Measurements from ENCODE around the gene KLHL24.
"Not testable (repeated sequence)": the region's sequence is repeated elsewhere in the genome, so short reads cannot be mapped to it uniquely, and the experiment has no call there.

Gene KLHL24

DNA sequence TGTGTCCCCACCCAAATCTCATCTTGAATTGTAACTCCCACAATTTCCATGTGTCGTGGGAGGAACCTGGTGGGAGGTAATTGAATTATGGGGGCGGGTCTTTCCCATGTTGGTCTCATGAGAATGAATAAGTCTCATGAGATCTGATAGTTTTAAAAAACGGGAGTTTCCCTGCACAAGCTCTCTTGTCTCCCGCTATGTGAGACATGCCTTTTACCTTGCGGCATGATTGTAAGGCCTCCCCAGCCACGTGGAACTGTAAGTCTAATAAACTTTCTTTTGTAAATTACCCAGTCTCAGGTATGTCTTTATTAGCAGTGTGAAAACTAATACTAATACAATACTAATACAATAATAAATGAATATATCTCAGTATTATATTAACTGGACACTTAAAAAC lies 52.3 kb downstream of the KLHL24 start:
- TF ChIP-seq ZNF501 (tag by site-specific recombination; IDR thresholded peaks at IDR 0.05) (no peak), ZBTB8A (tag by site-specific recombination; IDR thresholded peaks at IDR 0.05) (no peak), ZNF837 (tag by site-specific recombination; IDR thresholded peaks at IDR 0.05) (no peak)
- H3K9me3 ChIP-seq (ENCODE audit: control insufficient read depth, insufficient read depth, low read depth, low read length): no peaks in the 10 kb centered on the region
- POLR2A ChIA-PET: no interaction called here
- H3K27ac ChIP-seq (ENCODE audit: extremely low read depth, low read depth, low read length): no peak overlapping the region
- H3K4me3 ChIP-seq (ENCODE audit: low read depth, low read length): no peak overlapping the region
- no peaks in the 10 kb centered on the region for H3K4me1 ChIP-seq (ENCODE audit: control insufficient read depth, insufficient read depth, low read length)
- CTCF ChIA-PET: interaction anchor here (0.8 kb wide), 1 partner anchor 49 kb away, joined by 3 read pairs; no protein-coding TSS in a partner anchor
- no peaks in the 10 kb centered on the region for H3K36me3 ChIP-seq (ENCODE audit: control insufficient read depth in 2 of 2, insufficient read depth in 1 of 2, low read length in 2 of 2)

- no peak overlapping the region for H3K4me3 ChIP-seq (ENCODE audit: low read depth, low read length)
- POLR2A ChIA-PET: no interaction called here
- no peaks in the 10 kb centered on the region for H3K4me1 ChIP-seq (ENCODE audit: control insufficient read depth, insufficient read depth, low read length)
- CTCF ChIA-PET: no interaction called here
- H3K36me3 ChIP-seq (ENCODE audit: control insufficient read depth in 2 of 2, insufficient read depth in 1 of 2, low read length in 2 of 2): no peaks in the 10 kb centered on the region
- H3K9me3 ChIP-seq (ENCODE audit: control insufficient read depth, insufficient read depth, low read depth, low read length): no peaks in the 10 kb centered on the region
- H3K27ac ChIP-seq (ENCODE audit: extremely low read depth, low read depth, low read length): no peak overlapping the region
- TF ChIP-seq ZNF747 (tag by site-specific recombination; IDR thresholded peaks at IDR 0.05) (no peak), ZNF214 (tag by site-specific recombination; IDR thresholded peaks at IDR 0.05; ENCODE audit: borderline replicate concordance) (no peak), ZNF670 (tag by site-specific recombination; IDR thresholded peaks at IDR 0.05; ENCODE audit: low read depth) (no peak), ZNF341 (tag by site-specific recombination; IDR thresholded peaks at IDR 0.05; ENCODE audit: low read depth) (no peak), PRDM6 (tag by site-specific recombination; IDR thresholded peaks at IDR 0.05) (no peak), SP3 (tag by site-specific recombination; IDR thresholded peaks at IDR 0.05) (no peak), HOXD13 (CRISPR knock-in tag; IDR thresholded peaks at IDR 0.05; ENCODE audit: borderline replicate concordance) (no peak), ZFP69B (tag by site-specific recombination; IDR thresholded peaks at IDR 0.05) (no peak), GLIS1 (tag by site-specific recombination; IDR thresholded peaks at IDR 0.05) (no peak), ZNF155 (tag by site-specific recombination; IDR thresholded peaks at IDR 0.05) (no peak), ZNF174 (tag by site-specific recombination; IDR thresholded peaks at IDR 0.05) (no peak), HOXA7 (CRISPR knock-in tag; IDR thresholded peaks at IDR 0.05; ENCODE audit: borderline replicate concordance) (no peak), ZNF792 (tag by site-specific recombination; IDR thresholded peaks at IDR 0.05) (no peak), SP7 (tag by site-specific recombination; IDR thresholded peaks at IDR 0.05) (no peak), ZNF610 (tag by site-specific recombination; IDR thresholded peaks at IDR 0.05; ENCODE audit: borderline replicate concordance) (no peak), ZBTB48 (tag by site-specific recombination; IDR thresholded peaks at IDR 0.05) (no peak), ZNF10 (tag by site-specific recombination; IDR thresholded peaks at IDR 0.05) (no peak), ZNF677 (tag by site-specific recombination; IDR thresholded peaks at IDR 0.05) (no peak)
Measured at GRCh38 chr3:183688874-183689273, 53.5 kb downstream of the KLHL24 start.

GRCh38 chr3:183689621-183690020 lies 54.2 kb downstream of the KLHL24 start:
- H3K4me3 ChIP-seq (ENCODE audit: low read depth, low read length); H3K4me1 ChIP-seq (ENCODE audit: control insufficient read depth, insufficient read depth, low read length); H3K9me3 ChIP-seq (ENCODE audit: control insufficient read depth, insufficient read depth, low read depth, low read length); POLR2A ChIA-PET; H3K36me3 ChIP-seq (ENCODE audit: control insufficient read depth in 2 of 2, insufficient read depth in 1 of 2, low read length in 2 of 2); H3K27ac ChIP-seq (ENCODE audit: extremely low read depth, low read depth, low read length); CTCF ChIA-PET: not testable (repeated sequence)

Measured in HEK293 (cell line).